K562 (cell line): Measurements from ENCODE around the gene IMP4. TPM values are rescaled to one million over a fixed set of nuclear protein-coding genes. Genes with fewer than 3 reads are reported as not detected.

ENCODE experiments used
- ARID1B ChIP-seq: fragments of 450-650 bp; IDR thresholded peaks from 2 replicates; pipeline ENCODE4 v1.6.1; 2016; ENCODE audit warnings: antibody characterized with exemption, mild to moderate bottlenecking, inconsistent platforms
- ATF3 ChIP-seq, 2 experiments: fragments of 450-650 bp in 1 of 2; sonication (generic) in 1 of 2; formaldehyde crosslinking in 1 of 2; IDR thresholded peaks in 1 of 2; conservative IDR thresholded peaks in 1 of 2; 2 replicates each; pipeline versions ENCODE4 v1.6.1 to v1.8.1; 2016 to 2023; ENCODE audit warnings: mild to moderate bottlenecking in 2 of 2, moderate library complexity in 2 of 2, inconsistent platforms in 1 of 2, missing genetic modification reagents in 1 of 2
- BACH1 ChIP-seq: fragments of 200-800 bp; sonication (Bioruptor generic); IDR thresholded peaks from 2 replicates; pipeline ENCODE4 v1.6.1; 2016; ENCODE audit warnings: missing genetic modification characterization, missing compliant biosample characterization
- CBFB ChIP-seq: sonication (generic); formaldehyde crosslinking; IDR thresholded peaks from 2 replicates; pipeline ENCODE4 v1.4.0; 2020; ENCODE audit warnings: mild to moderate bottlenecking, missing genetic modification reagents
- CGGBP1 ChIP-seq: fragments of 250-450 bp; sonication (Bioruptor Pico); IDR thresholded peaks from 2 replicates; pipeline ENCODE4 v1.9.0; 2021; ENCODE audit warnings: mild to moderate bottlenecking
- CTBP1 ChIP-seq: fragments of 450-650 bp; IDR thresholded peaks from 2 replicates; pipeline ENCODE4 v1.6.1; 2016; ENCODE audit warnings: borderline replicate concordance
- EGR1 ChIP-seq: fragments of 450-650 bp; conservative IDR thresholded peaks from 2 replicates; pipeline ENCODE4 v1.6.1; 2017; ENCODE audit warnings: mild to moderate bottlenecking
- FOXP4 ChIP-seq: sonication (generic); formaldehyde crosslinking; IDR thresholded peaks from 2 replicates; pipeline ENCODE4 v1.8.0; 2022; ENCODE audit warnings: mild to moderate bottlenecking, missing genetic modification reagents, borderline replicate concordance
- KLF16 ChIP-seq: IDR thresholded peaks from 2 replicates; pipeline ENCODE4 v1.6.1; 2016; ENCODE audit warnings: antibody characterized with exemption
- NCOA6 ChIP-seq: fragments of 450-650 bp; IDR thresholded peaks from 2 replicates; pipeline ENCODE4 v1.6.1; 2017; ENCODE audit warnings: mild to moderate bottlenecking
- NR2C2 ChIP-seq, 2 experiments: fragments of 200-800 bp in 1 of 2; sonication (Bioruptor generic) in 1 of 2; sonication (generic) in 1 of 2; formaldehyde crosslinking in 1 of 2; IDR thresholded peaks; 2 replicates each; pipeline versions ENCODE4 v1.6.1 to v1.8.0; 2016 to 2022; ENCODE audit warnings: mild to moderate bottlenecking in 1 of 2, missing compliant biosample characterization in 1 of 2, missing genetic modification characterization in 1 of 2, missing genetic modification reagents in 1 of 2
- SMAD4 ChIP-seq: fragments of 250-450 bp; sonication (Bioruptor Pico); conservative IDR thresholded peaks from 2 replicates; pipeline ENCODE4 v1.8.0; 2021; ENCODE audit warnings: inconsistent platforms, mild to moderate bottlenecking, moderate library complexity
- SMARCE1 ChIP-seq: fragments of 450-650 bp; IDR thresholded peaks from 2 replicates; pipeline ENCODE4 v1.7.1; 2016; ENCODE audit warnings: mild to moderate bottlenecking
- TAF15 ChIP-seq: fragments of 200-400 bp; formaldehyde crosslinking; IDR thresholded peaks from 2 replicates; pipeline ENCODE4 v1.6.1; 2017; ENCODE audit warnings: mild to moderate bottlenecking, low read depth, low read length, moderate library complexity
- TEAD1 ChIP-seq, 2 experiments: fragments of 450-650 bp in 1 of 2; sonication (generic) in 1 of 2; formaldehyde crosslinking; IDR thresholded peaks; 2 replicates each; pipeline versions ENCODE4 v1.4.0 to v1.8.0; 2020 to 2022; ENCODE audit warnings: mild to moderate bottlenecking in 2 of 2, missing genetic modification reagents in 1 of 2
- ZNF239 ChIP-seq: fragments of 250-450 bp; sonication (Bioruptor Pico); IDR thresholded peaks from 2 replicates; pipeline ENCODE4 v1.4.0; 2020; ENCODE audit warnings: mild to moderate bottlenecking
- ZNF668 ChIP-seq: fragments of 250-450 bp; sonication (Bioruptor Pico); IDR thresholded peaks from 2 replicates; pipeline ENCODE4 v1.8.0; 2022; ENCODE audit warnings: mild to moderate bottlenecking, inconsistent platforms
- ZNF785 ChIP-seq: fragments of 250-450 bp; sonication (Bioruptor Pico); IDR thresholded peaks from 2 replicates; pipeline ENCODE4 v1.4.0; 2020; ENCODE audit warnings: mild to moderate bottlenecking
- polyA plus RNA-seq, 8 experiments: library from polyadenylated mRNA; depleted of rRNA in 4 of 8; stranded (reverse) in 5 of 8; unstranded in 3 of 8; fragments of >200 nt; fragmentation: Nextera tagmentation in 2 of 8; fragmentation: Illumina TruSeq in 1 of 8; extraction: Ambion mirVana in 2 of 8; extraction: Trizol in 1 of 8; gene quantifications; 2 replicates each; pipeline versions ENCODE4 v1.2.1 to v1.2.3, GENCODE V29; 2011 to 2014; ENCODE audit warnings: inconsistent platforms in 1 of 8, missing spikeins in 1 of 8
- total RNA-seq, 7 experiments: library from RNA; depleted of rRNA in 6 of 7; stranded (reverse); fragments of >200 nt in 6 of 7; fragmentation: Illumina TruSeq in 2 of 7; extraction: Trizol in 2 of 7; gene quantifications; 2 replicates each; pipeline versions ENCODE4 v1.2.1 to v1.2.3, GENCODE V29; 2011 to 2021; ENCODE audit warnings: low replicate concordance in 1 of 7
- TF ChIP-seq, protein P1 (sequence below): fragments of 250-450 bp; sonication (Bioruptor Pico); IDR thresholded peaks from 2 replicates; pipeline ENCODE4 v1.4.0; 2020; ENCODE audit warnings: mild to moderate bottlenecking, moderate library complexity

IMP4 gene
- total and polyA plus RNA-seq, 9 of the 15 experiments (the other 6 are each of a cell fraction or from before 2014, with no cell fraction given): 35.4 to 209 (median 100.0) TPM

- TF ChIP-seq ZNF668 (CRISPR knock-in tag) (no peak), BACH1 (no peak), CGGBP1 (no peak), EGR1 (0 out of 2 replicates have a peak, but pooled peaks have one; percentile 21), SMARCE1 (peak; percentile 71), ARID1B (peak; percentile 89), TEAD1 (CRISPR knock-in tag; IDR thresholded peaks at IDR 0.05) (peak in 1 of 2 experiments; percentile 41; a peak in 1 of 4 replicates), FOXP4 (0 out of 2 replicates have a peak, but pooled peaks have one; percentile 20), ZNF239 (CRISPR knock-in tag) (peak; percentile 87), NR2C2 (CRISPR knock-in tag; IDR thresholded peaks at IDR 0.05) (no peak), NR2C2 (tag; IDR thresholded peaks at IDR 0.05) (peak; percentile 36; the same call in 1 of the 2 replicates), CTBP1 (peak; percentile 97), KLF16 (peak; percentile 10; the same call in 1 of the 2 replicates), NCOA6 (no peak), ZNF785 (CRISPR knock-in tag) (no peak), ATF3 (IDR thresholded peaks at IDR 0.05) (peak; percentile 87), ATF3 (CRISPR knock-in tag; conservative IDR thresholded peaks at IDR 0.05) (no peak), SMAD4 (peak; percentile 44; the same call in 1 of the 2 replicates), TAF15 (no peak), CBFB (CRISPR knock-in tag) (no peak)
- TF ChIP-seq, protein P1, sequence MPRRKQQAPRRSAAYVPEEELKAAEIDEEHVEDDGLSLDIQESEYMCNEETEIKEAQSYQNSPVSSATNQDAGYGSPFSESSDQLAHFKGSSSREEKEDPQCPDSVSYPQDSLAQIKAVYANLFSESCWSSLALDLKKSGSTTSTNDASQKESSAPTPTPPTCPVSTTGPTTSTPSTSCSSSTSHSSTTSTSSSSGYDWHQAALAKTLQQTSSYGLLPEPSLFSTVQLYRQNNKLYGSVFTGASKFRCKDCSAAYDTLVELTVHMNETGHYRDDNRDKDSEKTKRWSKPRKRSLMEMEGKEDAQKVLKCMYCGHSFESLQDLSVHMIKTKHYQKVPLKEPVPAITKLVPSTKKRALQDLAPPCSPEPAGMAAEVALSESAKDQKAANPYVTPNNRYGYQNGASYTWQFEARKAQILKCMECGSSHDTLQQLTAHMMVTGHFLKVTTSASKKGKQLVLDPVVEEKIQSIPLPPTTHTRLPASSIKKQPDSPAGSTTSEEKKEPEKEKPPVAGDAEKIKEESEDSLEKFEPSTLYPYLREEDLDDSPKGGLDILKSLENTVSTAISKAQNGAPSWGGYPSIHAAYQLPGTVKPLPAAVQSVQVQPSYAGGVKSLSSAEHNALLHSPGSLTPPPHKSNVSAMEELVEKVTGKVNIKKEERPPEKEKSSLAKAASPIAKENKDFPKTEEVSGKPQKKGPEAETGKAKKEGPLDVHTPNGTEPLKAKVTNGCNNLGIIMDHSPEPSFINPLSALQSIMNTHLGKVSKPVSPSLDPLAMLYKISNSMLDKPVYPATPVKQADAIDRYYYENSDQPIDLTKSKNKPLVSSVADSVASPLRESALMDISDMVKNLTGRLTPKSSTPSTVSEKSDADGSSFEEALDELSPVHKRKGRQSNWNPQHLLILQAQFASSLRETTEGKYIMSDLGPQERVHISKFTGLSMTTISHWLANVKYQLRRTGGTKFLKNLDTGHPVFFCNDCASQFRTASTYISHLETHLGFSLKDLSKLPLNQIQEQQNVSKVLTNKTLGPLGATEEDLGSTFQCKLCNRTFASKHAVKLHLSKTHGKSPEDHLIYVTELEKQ (CRISPR knock-in tag): no peak
Observed at GRCh38 chr2:130339885-130340745, 2.6 kb upstream of the IMP4 start (continued).
